Uterus (tissue), 4 donors: ENCODE data around the gene LRRC59. TPM values are rescaled to one million over a fixed set of nuclear protein-coding genes. Genes with fewer than 3 reads are reported as not detected.

Experiments
- DNase-seq, 2 donors: peaks; one replicate each; pipeline ENCODE4 v3.0.0-alpha.2; 2019 to 2020
- H3K27ac ChIP-seq, 2 donors: fragments of 200-600 bp; sonication (generic); 1 replicate in 1 of 2; 2 replicates in 1 of 2; pipeline ENCODE4 v1.5.1; 2016 to 2018
- H3K27me3 ChIP-seq, 2 donors: fragments of 200-600 bp; sonication (generic); one replicate each; pipeline ENCODE4 v1.5.1; 2018 to 2019; ENCODE audit warnings: control low read depth in 1 of 2
- H3K36me3 ChIP-seq, 2 donors: fragments of 200-600 bp; sonication (generic); one replicate each; pipeline ENCODE4 v1.5.1; 2019; ENCODE audit warnings: control low read depth in 1 of 2
- H3K4me1 ChIP-seq, 2 donors: fragments of 200-600 bp; sonication (generic); one replicate each; pipeline ENCODE4 v1.5.1; 2018 to 2019; ENCODE audit warnings: control low read depth in 1 of 2
- H3K4me3 ChIP-seq, 2 donors: fragments of 200-600 bp; sonication (generic); 1 replicate in 1 of 2; 2 replicates in 1 of 2; pipeline ENCODE4 v1.5.1; 2018 to 2019; ENCODE audit warnings: mild to moderate bottlenecking in 1 of 2
- H3K9me3 ChIP-seq, 2 donors: fragments of 200-600 bp; sonication (generic); one replicate each; pipeline ENCODE4 v1.5.1; 2019; ENCODE audit warnings: control low read depth in 1 of 2
- POLR2A ChIP-seq, 2 donors: fragments of 450-650 bp; IDR thresholded peaks; one replicate each; pipeline ENCODE4 v1.6.1; 2016; ENCODE audit warnings: antibody characterized with exemption in 2 of 2, mild to moderate bottlenecking in 1 of 2, moderate library complexity in 1 of 2
- intact Hi-C: fragments of 100-400 bp; cut with DNase I; formaldehyde crosslinking; loops from one replicate; pipeline ENCODE4 v1.15.1; 2023; ENCODE audit warnings: low total_unique reads
- total RNA-seq, 4 donors: library from RNA; depleted of rRNA in 3 of 4; stranded (reverse); fragments of >200 nt in 3 of 4; gene quantifications; one replicate each; pipeline versions ENCODE4 v1.1.0 to v1.2.4, GENCODE V29; 2014 to 2023
- TF ChIP-seq, protein P1 (sequence below), 4 experiments: fragments of 200-600 bp in 2 of 4; fragments of 450-650 bp in 2 of 4; sonication (generic) in 2 of 4; IDR thresholded peaks; one replicate each; pipeline ENCODE4 v1.5.1; 2016 to 2019; ENCODE audit warnings: antibody characterized with exemption in 4 of 4, mild to moderate bottlenecking in 2 of 4, moderate library complexity in 1 of 4
- donor health status: DM: yes; HTN: yes; CAD: no.

The LRRC59 gene
- total RNA-seq, 4 donors from 2014 or later: 24.1 to 62.4 (median 47.1) TPM

DNA sequence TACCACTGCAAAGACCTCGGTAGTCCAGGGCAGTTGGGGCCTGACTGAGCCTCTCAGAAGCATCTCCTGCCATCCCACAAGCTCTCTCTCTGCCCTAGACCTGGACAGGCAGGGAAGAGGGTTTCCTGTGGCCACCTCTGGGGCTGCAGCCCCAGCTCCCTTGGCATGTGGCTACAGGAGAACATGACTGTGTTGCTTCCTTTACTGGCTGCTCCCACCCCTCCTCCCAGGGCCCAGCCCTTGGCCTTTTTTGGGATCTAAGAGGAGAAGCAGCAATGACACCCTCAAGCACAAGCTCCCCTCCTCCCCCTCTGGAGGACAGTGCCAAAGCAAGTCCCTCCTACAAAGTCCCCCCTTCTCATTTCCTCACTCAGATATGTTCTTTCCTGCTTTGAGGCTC lies 29.9 kb downstream of the LRRC59 start:
- Histone ChIP-seq H3K36me3 (no peaks in the 10 kb centered on the region), H3K4me1 (peaks cover 0 to 13% of the 10 kb centered on the region in 2 donors), H3K4me3 (no peak overlapping the region), H3K9me3 (no peaks in the 10 kb centered on the region), H3K27ac (no peak overlapping the region), H3K27me3 (no peaks in the 10 kb centered on the region)
- no peak for DNase-seq
- intact Hi-C loops: no loop called here
- no peak for TF ChIP-seq POLR2A (IDR thresholded peaks at IDR 0.05)
- TF ChIP-seq, protein P1, sequence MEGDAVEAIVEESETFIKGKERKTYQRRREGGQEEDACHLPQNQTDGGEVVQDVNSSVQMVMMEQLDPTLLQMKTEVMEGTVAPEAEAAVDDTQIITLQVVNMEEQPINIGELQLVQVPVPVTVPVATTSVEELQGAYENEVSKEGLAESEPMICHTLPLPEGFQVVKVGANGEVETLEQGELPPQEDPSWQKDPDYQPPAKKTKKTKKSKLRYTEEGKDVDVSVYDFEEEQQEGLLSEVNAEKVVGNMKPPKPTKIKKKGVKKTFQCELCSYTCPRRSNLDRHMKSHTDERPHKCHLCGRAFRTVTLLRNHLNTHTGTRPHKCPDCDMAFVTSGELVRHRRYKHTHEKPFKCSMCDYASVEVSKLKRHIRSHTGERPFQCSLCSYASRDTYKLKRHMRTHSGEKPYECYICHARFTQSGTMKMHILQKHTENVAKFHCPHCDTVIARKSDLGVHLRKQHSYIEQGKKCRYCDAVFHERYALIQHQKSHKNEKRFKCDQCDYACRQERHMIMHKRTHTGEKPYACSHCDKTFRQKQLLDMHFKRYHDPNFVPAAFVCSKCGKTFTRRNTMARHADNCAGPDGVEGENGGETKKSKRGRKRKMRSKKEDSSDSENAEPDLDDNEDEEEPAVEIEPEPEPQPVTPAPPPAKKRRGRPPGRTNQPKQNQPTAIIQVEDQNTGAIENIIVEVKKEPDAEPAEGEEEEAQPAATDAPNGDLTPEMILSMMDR (IDR thresholded peaks at IDR 0.05): no peak

DNA sequence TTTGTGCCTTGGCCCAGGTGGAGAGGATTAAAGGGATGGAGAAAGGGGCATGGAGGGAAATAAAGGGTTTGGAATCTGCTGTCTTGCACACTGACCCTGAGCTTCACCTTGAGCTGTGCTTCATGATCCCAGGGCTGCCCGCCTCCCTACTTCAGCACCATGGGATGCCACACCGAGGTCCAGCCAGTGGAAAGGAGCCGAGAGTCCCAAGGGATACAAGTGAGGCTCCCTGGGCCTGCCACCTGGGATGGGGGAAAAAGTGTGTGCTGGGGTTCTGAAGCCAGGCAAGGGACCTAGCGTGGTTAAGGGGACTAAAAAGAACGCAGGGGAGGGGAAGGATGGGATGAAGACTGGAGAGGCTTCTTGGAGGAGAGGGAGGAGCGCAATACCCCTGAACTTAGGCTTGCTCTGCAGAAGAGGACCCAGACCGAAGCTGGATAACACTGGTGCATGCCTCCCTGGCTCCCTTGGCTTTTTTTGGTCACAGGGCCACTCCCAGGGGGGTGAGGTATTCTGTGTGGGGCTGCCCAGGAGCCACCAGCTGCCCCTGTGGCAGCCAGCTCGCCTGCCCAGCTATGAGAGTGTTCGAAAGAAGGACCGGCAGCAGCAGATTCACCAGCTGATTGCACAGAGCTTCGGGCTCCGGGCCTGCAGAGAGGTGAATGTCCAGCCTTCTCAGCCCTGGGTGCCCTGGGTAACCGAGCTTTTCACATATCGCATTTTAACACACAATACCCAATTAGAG lies 31.5 kb downstream of the LRRC59 start:
- TF ChIP-seq POLR2A (IDR thresholded peaks at IDR 0.05): no peak
- TF ChIP-seq, protein P1 (IDR thresholded peaks at IDR 0.05): no peak
- peaks cover 0 to 5% of the 10 kb centered on the region in 2 donors for H3K4me1 ChIP-seq
- intact Hi-C loops: no loop called here
- no peaks in the 10 kb centered on the region for H3K27me3 ChIP-seq
- H3K27ac ChIP-seq: no peak overlapping the region
- H3K9me3 ChIP-seq: no peaks in the 10 kb centered on the region
- H3K36me3 ChIP-seq: no peaks in the 10 kb centered on the region
- H3K4me3 ChIP-seq: no peak overlapping the region
- no peak for DNase-seq

DNA sequence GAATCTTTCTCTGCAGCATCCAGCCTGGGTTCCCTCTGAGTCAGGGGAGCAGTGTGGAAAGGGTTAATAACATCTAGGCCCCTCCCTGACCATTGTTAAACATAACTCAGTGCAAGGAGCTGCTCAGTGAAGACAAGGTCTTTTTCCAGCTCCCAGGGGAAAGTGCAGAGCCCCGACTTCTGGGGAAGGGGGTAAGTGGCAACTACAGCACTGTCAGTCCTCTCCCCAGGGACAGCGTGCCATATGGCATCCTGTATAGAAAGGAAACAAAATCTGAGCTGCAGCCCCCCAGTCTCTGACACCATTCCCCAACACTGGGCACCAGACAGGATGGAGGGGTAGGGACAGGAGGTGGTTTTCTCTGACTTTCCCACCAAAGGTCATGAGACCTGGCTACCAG lies 32.2 kb downstream of the LRRC59 start:
- no peak for DNase-seq
- intact Hi-C loops: no loop called here
- no peaks in the 10 kb centered on the region for H3K36me3 ChIP-seq
- no peaks in the 10 kb centered on the region for H3K9me3 ChIP-seq
- H3K4me3 ChIP-seq: no peak overlapping the region
- no peak overlapping the region for H3K27ac ChIP-seq
- no peak for TF ChIP-seq POLR2A (IDR thresholded peaks at IDR 0.05)
- TF ChIP-seq, protein P1 (IDR thresholded peaks at IDR 0.05): no peak
- no peaks in the 10 kb centered on the region for H3K27me3 ChIP-seq
- peaks cover 0 to 5% of the 10 kb centered on the region in 2 donors for H3K4me1 ChIP-seq

DNA sequence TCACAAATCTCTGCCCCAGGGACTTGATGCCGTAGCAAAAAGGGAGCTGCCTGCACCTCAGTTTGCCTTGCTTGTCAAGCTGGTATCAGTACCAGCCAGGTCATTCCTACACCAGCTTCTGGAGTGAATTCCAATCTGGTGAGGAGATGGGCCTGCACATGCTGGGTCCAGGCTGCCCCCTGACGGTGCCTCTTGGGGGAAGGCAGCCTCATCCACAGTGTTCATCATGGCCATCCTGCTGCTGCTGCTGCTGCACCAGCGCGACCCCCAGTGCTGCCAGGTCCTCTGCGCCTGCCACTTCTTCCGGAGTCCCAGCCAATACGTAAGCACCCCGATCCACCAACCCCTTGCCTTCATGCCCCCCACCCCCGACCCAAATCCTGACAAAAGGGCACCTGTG lies 32.6 kb downstream of the LRRC59 start:
- Histone ChIP-seq H3K4me3 (no peak overlapping the region), H3K27me3 (no peaks in the 10 kb centered on the region), H3K36me3 (no peaks in the 10 kb centered on the region), H3K9me3 (no peaks in the 10 kb centered on the region), H3K27ac (no peak overlapping the region), H3K4me1 (peaks cover 0 to 5% of the 10 kb centered on the region in 2 donors)
- TF ChIP-seq POLR2A (IDR thresholded peaks at IDR 0.05): no peak
- TF ChIP-seq, protein P1 (IDR thresholded peaks at IDR 0.05): no peak
- no peak for DNase-seq
- intact Hi-C loops: no loop called here

DNA sequence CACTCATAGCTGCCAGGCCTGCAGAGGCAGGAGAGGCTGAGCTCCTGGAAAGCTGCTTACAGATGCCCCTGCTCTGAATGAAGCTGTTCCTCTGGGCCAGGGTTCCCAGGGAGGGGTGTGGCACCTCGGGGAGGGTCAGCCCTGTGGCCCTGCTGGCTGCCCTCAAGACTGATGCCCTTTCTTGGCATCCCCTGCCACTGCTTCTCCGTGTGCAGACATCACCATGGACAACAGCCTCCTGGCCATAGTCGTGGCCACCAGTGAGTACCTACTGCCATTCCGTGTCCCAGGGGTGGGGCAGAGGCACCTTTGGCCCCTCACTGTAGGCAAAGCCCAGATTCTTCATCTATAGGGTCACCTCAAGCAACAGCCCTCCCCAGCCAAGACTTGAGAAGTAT lies 33.3 kb downstream of the LRRC59 start:
- TF ChIP-seq POLR2A (IDR thresholded peaks at IDR 0.05): no peak
- TF ChIP-seq, protein P1 (IDR thresholded peaks at IDR 0.05): no peak
- DNase-seq: no peak
- no peaks in the 10 kb centered on the region for H3K27me3 ChIP-seq
- H3K36me3 ChIP-seq: no peaks in the 10 kb centered on the region
- no peaks in the 10 kb centered on the region for H3K9me3 ChIP-seq
- H3K4me1 ChIP-seq: peaks cover 0 to 5% of the 10 kb centered on the region in 2 donors
- H3K27ac ChIP-seq: no peak overlapping the region
- no peak overlapping the region for H3K4me3 ChIP-seq
- intact Hi-C loops: no loop called here
